Prostate gland (tissue), 2 donors: Measurements from ENCODE around the gene MAN2B1.

ENCODE experiments used
- POLR2A ChIP-seq: fragments of 450-650 bp; IDR thresholded peaks from one replicate; pipeline ENCODE4 v1.6.1; 2016; ENCODE audit warnings: antibody characterized with exemption, mild to moderate bottlenecking
- TF ChIP-seq, protein P1 (sequence below), 4 experiments: fragments of 200-600 bp in 2 of 4; fragments of 450-650 bp in 2 of 4; sonication (generic) in 2 of 4; IDR thresholded peaks; 1 replicate in 3 of 4; 2 replicates in 1 of 4; pipeline ENCODE4 v1.5.1; 2016 to 2019; ENCODE audit warnings: antibody characterized with exemption in 4 of 4, mild to moderate bottlenecking in 2 of 4, moderate library complexity in 2 of 4

DNA sequence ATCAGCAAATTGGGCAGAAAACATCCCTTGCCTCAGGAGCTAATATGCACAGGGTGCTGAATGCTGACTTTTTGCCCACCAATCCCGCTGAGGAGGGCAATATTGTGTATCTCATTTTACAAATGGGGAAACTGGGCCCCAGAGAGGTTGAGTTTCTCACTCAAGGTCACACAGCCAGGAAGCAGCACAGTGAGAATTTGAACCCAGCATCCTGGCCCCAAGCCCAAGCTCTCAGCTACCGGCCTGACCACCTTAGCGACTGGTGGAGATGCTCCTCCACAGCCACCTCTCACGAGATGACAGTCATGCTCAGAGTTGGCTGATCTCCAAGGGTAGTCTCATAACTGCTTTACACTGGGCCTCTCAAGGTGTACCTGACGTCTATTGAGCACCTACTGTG lies 26.4 kb upstream of the MAN2B1 start:
- TF ChIP-seq POLR2A = no peak
- TF ChIP-seq, protein P1, sequence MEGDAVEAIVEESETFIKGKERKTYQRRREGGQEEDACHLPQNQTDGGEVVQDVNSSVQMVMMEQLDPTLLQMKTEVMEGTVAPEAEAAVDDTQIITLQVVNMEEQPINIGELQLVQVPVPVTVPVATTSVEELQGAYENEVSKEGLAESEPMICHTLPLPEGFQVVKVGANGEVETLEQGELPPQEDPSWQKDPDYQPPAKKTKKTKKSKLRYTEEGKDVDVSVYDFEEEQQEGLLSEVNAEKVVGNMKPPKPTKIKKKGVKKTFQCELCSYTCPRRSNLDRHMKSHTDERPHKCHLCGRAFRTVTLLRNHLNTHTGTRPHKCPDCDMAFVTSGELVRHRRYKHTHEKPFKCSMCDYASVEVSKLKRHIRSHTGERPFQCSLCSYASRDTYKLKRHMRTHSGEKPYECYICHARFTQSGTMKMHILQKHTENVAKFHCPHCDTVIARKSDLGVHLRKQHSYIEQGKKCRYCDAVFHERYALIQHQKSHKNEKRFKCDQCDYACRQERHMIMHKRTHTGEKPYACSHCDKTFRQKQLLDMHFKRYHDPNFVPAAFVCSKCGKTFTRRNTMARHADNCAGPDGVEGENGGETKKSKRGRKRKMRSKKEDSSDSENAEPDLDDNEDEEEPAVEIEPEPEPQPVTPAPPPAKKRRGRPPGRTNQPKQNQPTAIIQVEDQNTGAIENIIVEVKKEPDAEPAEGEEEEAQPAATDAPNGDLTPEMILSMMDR (IDR thresholded peaks at IDR 0.05) = no peak
